OCI-LY1 (cell line): ENCODE measurements around the gene SUV39H2.

Experiments used
- H2AFZ ChIP-seq: fragments of 200-600 bp; sonication (generic), shearing (Covaris generic); 2 replicates; pipeline ENCODE4 v1.6.0; 2014; ENCODE audit warnings: antibody characterized with exemption, mild to moderate bottlenecking, low read length
- H3F3A ChIP-seq: fragments of 200-600 bp; sonication (generic), shearing (Covaris generic); 2 replicates; pipeline ENCODE4 v1.6.0; 2014; ENCODE audit warnings: mild to moderate bottlenecking, antibody characterized with exemption, low read length, moderate library complexity; ENCODE audit not compliant: insufficient read depth
- H3K27ac ChIP-seq: fragments of 200-600 bp; sonication (generic); 2 replicates; pipeline ENCODE4 v1.5.1; 2014; ENCODE audit warnings: low read length, mixed run types, mild to moderate bottlenecking, low read depth; ENCODE audit not compliant: poor library complexity, severe bottlenecking
- H3K27me3 ChIP-seq: fragments of 200-600 bp; sonication (generic); 2 replicates; pipeline ENCODE4 v1.6.0; 2014; ENCODE audit warnings: antibody characterized with exemption, mild to moderate bottlenecking, low read length, moderate library complexity; ENCODE audit not compliant: insufficient read depth
- H3K36me3 ChIP-seq: fragments of 200-600 bp; sonication (generic); 2 replicates; pipeline ENCODE4 v1.6.1; 2014; ENCODE audit warnings: mild to moderate bottlenecking, antibody characterized with exemption, low read length, moderate library complexity, mixed read lengths; ENCODE audit not compliant: insufficient read depth
- H3K4me1 ChIP-seq: fragments of 200-600 bp; sonication (generic); 2 replicates; pipeline ENCODE4 v1.5.1; 2014; ENCODE audit warnings: mild to moderate bottlenecking, low read length, moderate library complexity; ENCODE audit not compliant: insufficient read depth, severe bottlenecking
- H3K4me2 ChIP-seq: fragments of 200-600 bp; sonication (generic), shearing (Covaris generic); 2 replicates; pipeline ENCODE4 v1.6.1; 2014; ENCODE audit warnings: low read length
- H3K4me3 ChIP-seq: fragments of 200-600 bp; sonication (generic); 2 replicates; pipeline ENCODE4 v1.5.1; 2014; ENCODE audit warnings: low read length, low read depth, mild to moderate bottlenecking, mixed read lengths; ENCODE audit not compliant: poor library complexity, severe bottlenecking
- H3K79me2 ChIP-seq: fragments of 200-600 bp; shearing (Covaris generic); 2 replicates; pipeline ENCODE4 v1.6.1; 2016; ENCODE audit warnings: mixed run types, low read length, mixed read lengths; ENCODE audit not compliant: insufficient read depth
- H3K9ac ChIP-seq: fragments of 200-600 bp; sonication (generic), shearing (Covaris generic); 2 replicates; pipeline ENCODE4 v1.6.1; 2014; ENCODE audit warnings: mild to moderate bottlenecking, low read length, mixed read lengths
- H3K9me2 ChIP-seq: fragments of 200-600 bp; sonication (generic), shearing (Covaris generic); 2 replicates; pipeline ENCODE4 v1.6.1; 2014; ENCODE audit warnings: low read depth, mild to moderate bottlenecking, low read length, mixed read lengths
- H3K9me3 ChIP-seq: fragments of 200-600 bp; shearing (Covaris generic); 2 replicates; pipeline ENCODE4 v1.6.1; 2014; ENCODE audit warnings: low read length, mixed read lengths
- H4K20me1 ChIP-seq: fragments of 200-600 bp; sonication (generic), shearing (Covaris generic); 2 replicates; pipeline ENCODE4 v1.6.0; 2016; ENCODE audit warnings: mild to moderate bottlenecking, low read length; ENCODE audit not compliant: insufficient read depth
- CTCF ChIP-seq: fragments of 200-600 bp; sonication (generic), shearing (Covaris generic); IDR thresholded peaks from 2 replicates; pipeline ENCODE4 v1.5.1; 2017; ENCODE audit warnings: mild to moderate bottlenecking, antibody characterized with exemption, low read length, moderate library complexity, mixed read lengths
- EZH2 ChIP-seq: fragments of 200-600 bp; sonication (generic), shearing (Covaris generic); IDR thresholded peaks from 2 replicates; pipeline ENCODE4 v1.8.0; 2017; ENCODE audit warnings: borderline replicate concordance, mixed run types, mild to moderate bottlenecking, antibody characterized with exemption, low read length, moderate library complexity, mixed read lengths

Gene SUV39H2

GRCh38 chr10:14879124-14879927, 660 bp downstream of the SUV39H2 start:
- Histone ChIP-seq H3K9me2 (no peaks in the 10 kb centered on the region), H3K9me3 (no peaks in the 10 kb centered on the region), H3K4me1 (peaks cover 30% of the 10 kb centered on the region), H2AFZ (no peak overlapping the region), H4K20me1 (no peaks in the 10 kb centered on the region), H3K27ac (peak overlapping the region; percentile 35), H3K9ac (peak overlapping the region; percentile 91), H3F3A (0 out of 2 replicates have a peak, but pooled peaks cover 2% of the 10 kb centered on the region), H3K27me3 (no peaks in the 10 kb centered on the region), H3K4me2 (peak overlapping the region; percentile 93), H3K4me3 (peak overlapping the region; percentile 81), H3K36me3 (peaks cover 26% of the 10 kb centered on the region), H3K79me2 (peaks cover 60% of the 10 kb centered on the region)
- no peak for TF ChIP-seq EZH2
- TF ChIP-seq CTCF = no peak

- H3K27ac ChIP-seq = peak overlapping the region; percentile 35
- no peaks in the 10 kb centered on the region for H3K27me3 ChIP-seq
- H2AFZ ChIP-seq = no peak overlapping the region
- peak overlapping the region; percentile 93 for H3K4me2 ChIP-seq
- peaks cover 65% of the 10 kb centered on the region for H3K79me2 ChIP-seq
- peak overlapping the region; percentile 81 for H3K4me3 ChIP-seq
- peak overlapping the region; percentile 91 for H3K9ac ChIP-seq
- TF ChIP-seq CTCF (no peak), EZH2 (no peak)
- H3F3A ChIP-seq = 0 out of 2 replicates have a peak, but pooled peaks cover 2% of the 10 kb centered on the region
- H3K9me2 ChIP-seq = no peaks in the 10 kb centered on the region
- peaks cover 30% of the 10 kb centered on the region for H3K4me1 ChIP-seq
- H4K20me1 ChIP-seq = no peaks in the 10 kb centered on the region
- H3K9me3 ChIP-seq = no peaks in the 10 kb centered on the region
- H3K36me3 ChIP-seq = peaks cover 30% of the 10 kb centered on the region
Observed at GRCh38 chr10:14879928-14880193, 1.2 kb downstream of the SUV39H2 start.

- Histone ChIP-seq H4K20me1 (no peaks in the 10 kb centered on the region), H3K4me1 (peaks cover 30% of the 10 kb centered on the region), H3K9ac (peak overlapping the region; percentile 91), H3K4me3 (peak overlapping the region; percentile 81), H3K27ac (peak overlapping the region; percentile 35), H2AFZ (no peak overlapping the region), H3K9me2 (no peaks in the 10 kb centered on the region), H3K9me3 (no peaks in the 10 kb centered on the region), H3K27me3 (no peaks in the 10 kb centered on the region), H3K36me3 (peaks cover 34% of the 10 kb centered on the region), H3F3A (0 out of 2 replicates have a peak, but pooled peaks cover under 1% of the 10 kb centered on the region), H3K79me2 (peaks cover 69% of the 10 kb centered on the region), H3K4me2 (peak overlapping the region; percentile 93)
- TF ChIP-seq EZH2 = no peak
- TF ChIP-seq CTCF = no peak
Observed at GRCh38 chr10:14880229-14880628, 1.6 kb downstream of the SUV39H2 start.
